COLO668 (cell line): ENCODE results near the gene KLK13.

Experiments used
- DNase-seq: peaks from one replicate; lab custom pipeline; 2025; ENCODE audit not compliant: unreplicated experiment; lab: John Stamatoyannopoulos, UW

KLK13 gene

DNA sequence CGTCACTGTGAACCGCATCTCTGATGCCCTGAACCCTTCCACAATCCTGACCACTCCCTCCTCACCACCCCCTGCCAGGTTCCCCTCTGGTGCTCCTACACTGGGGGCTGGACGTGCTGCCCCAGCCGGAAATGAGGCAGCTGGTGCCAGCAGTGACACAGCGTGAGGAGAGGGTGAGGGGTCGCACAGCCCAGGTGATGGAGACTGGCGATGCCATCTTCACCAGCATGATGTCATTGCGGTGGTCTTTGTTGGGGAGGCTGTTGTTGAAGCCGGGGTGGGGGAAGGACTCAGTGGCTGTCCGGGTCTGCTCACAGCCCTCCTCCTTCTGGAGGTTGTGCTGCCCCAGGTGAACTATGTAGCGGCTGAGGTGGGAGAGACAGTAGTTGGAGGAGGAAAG, 40.9 kb downstream of the KLK13 start:
- no peak for DNase-seq

DNA sequence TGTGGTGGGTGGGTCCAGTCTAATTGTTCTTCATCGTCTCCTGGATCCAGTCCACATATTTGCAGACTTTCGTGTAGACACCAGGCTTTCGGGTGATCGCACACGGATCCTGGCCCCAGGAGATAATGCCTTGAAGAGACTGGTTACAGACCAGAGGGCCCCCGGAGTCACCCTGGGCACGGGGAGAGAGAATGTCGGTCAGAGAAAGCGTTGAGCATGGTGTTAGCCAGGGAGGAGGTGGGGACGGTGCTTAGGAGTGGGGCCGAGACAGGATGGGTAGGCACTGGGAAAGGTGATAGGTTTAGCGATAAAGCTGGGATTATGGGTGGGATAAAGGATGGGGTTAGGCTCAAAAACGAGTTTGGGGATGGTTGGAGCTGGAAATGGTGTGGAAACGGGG, 42.4 kb downstream of the KLK13 start:
- no peak for DNase-seq

DNA sequence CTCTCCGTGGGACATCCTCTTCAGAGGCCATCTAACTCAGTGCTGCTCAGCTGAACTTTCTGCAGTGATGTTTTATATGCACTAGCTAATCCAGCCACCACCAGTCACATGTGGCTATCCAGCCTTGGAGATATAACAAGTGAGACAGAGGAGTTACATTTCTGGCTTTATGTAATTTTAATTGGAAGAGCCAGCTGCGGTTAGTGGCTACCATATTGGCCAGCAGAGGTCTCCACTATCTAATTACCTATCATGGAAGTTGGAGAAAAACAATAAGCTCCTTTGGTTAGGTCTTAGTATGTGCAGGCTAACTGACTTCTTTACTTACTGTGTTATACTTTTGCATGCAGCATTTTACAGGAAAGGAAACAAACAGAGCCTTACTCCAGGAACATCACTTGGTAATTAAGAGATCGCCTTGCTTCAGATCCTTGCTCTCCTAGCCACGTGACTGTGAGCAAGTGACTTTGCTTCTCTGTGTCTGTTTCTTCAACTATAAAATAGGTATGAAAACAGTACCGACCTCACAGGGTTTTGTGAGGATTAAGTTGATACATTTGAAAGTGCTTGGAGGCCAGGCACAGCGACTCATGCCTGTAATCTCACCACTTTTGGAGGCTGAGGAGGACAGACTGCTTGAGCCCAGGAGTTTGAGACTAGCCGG, 43.8 kb downstream of the KLK13 start:
- DNase-seq: peak; percentile 29

DNA sequence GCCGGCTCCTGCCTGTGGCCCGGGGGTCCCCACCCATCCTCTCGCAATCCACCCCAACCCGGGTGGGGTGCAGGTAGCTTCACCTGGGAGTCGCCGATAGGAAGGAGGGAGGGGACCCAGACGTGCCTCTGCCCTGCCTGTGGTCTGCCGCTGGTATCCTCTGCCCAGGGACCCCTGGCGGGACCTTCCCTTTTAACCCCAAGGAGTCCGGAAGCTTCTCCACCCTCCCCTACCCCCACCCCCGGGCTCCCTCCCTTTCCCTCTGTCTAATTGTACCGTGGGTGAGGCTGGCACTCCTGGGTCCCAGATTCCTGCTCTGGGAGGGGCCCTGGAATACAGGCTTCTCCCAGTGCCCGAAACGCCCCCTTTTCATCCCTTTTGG, 45.4 kb downstream of the KLK13 start, which contains the start of gene KLK10:
TSS of gene KLK10 (minus strand) at position 166 of the 382 bp plus-strand sequence. CDS start 579 bp downstream, outside the sequence.
- DNase-seq: no peak

DNA sequence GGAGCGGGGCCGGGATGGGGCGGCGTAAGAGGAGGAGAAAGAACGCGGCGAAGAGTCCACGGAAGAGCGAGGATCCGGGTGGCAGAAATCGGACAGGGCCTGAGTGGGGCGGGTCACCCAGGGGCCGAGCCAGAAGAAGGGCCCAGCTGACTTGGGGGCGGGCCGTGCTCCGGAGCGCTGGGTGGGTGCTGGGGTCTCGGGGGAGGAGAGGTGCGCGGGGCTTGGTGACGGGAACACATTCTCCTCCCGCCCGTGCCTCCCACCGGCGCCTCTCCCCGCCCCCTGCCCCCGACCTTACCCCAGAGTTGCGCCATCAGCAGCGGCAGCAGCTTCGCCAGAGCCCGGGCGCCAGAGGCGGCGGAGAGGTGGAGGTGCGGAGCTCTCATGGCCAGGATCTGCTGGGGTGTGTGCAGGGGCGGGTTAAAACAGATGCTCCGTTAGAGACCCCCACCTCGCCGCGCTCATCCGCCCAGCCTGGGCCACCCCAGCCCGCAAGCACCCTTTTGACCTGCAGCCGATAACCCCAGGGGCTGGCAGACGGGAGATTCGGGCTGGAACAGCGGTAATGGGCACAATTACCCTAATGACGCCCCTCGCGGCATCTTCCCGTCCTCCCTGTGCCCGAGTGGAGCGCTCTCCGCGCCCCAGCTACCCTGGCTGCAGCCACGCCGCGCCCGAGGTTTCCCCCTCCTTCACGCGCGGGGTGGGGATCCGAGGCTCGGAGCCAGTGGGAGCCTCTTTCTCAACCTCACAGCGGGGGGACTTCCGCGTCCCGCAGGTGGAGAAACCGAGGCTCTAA, 45.9 kb downstream of the KLK13 start:
- DNase-seq: peak; percentile 27

DNA sequence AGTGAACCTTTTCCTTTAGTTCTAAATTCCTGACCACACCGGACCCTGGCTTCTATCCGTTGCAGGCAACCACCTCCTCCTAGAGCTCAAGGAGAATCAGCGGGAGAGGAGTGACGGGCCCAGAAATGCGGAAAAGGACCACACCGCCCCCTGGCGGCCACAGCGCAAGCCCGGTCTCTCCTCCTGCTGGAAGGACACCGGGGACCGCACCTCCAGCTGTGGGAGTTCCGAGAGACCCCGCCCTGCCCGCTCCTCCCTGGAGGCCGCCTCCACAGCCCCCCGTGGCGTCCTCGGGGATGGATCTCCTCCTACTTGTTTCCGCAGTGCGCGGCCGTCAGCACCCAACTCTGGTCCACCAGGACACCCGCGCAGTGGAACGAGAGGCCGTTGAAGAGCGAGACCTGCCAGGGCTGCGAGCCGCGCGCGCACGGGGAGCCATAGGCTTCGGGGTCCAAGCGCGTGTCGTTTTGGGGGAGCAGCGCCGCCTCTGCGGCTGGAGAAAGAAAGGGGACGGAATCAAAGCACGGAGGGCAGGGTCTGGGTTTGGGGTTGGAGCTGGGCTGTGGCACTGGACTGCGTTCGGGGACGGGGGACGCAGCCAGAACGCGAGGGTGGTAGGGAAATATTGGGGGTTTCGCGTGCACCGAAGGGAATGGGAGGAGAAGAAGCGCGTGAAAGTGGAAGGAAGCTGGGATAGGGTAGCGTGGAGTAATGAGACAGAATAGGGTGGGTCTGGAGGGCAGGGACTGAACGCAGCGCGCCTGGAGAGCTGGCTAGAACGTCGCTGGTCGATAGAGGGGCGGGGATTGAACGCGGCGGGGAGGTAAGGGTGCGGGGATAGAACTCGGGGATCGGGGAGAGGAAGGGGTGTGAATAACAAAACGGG, 47.9 kb downstream of the KLK13 start:
- DNase-seq: peak; percentile 70

DNA sequence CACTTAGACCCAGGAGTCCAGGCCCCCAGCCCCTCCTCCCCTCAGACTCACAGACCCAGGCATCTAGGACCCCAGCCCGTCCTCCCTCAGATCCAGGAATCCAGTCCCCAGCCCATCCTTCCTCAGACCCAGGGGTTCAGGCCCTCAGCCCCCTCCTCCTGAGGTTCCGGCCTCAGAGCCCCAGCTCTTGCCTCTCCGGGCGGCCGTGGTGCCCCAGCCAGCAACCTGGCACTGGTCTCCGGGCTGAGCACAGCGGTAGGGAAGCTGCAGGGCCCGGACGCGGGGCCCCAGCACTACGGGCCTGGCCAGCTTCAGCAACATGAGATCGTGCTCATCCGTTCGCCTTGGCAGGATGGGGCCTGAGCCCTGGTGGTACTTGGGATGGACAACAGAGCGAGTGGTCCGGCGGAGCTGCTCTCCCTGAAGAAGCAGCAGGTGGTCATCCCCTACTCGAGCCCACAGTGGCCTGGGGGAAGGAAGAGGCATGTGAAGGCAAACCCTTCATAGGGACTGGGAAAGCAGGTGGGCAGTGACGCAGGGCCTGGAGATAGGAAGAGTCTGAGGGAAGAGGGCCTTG, 49.1 kb downstream of the KLK13 start:
- DNase-seq: no peak

DNA sequence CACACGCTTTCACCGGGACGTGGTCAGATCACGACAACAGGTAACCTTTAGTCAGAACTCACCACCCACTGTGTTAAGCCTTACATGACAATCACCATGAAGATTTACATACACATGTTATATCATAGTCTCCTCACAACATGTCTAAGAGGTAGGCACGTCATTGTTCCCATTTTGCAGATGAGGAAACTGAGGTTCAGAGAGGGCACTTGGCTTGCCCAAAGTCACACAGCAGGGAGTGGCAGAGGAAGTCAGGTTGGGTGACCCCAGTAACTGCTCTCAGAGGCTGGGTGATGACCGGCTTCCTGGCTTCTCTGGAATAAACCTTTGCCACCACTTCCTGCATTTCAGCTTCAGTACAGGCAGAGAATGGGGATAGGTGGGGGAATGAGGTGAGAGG, 50.6 kb downstream of the KLK13 start:
- no peak for DNase-seq

DNA sequence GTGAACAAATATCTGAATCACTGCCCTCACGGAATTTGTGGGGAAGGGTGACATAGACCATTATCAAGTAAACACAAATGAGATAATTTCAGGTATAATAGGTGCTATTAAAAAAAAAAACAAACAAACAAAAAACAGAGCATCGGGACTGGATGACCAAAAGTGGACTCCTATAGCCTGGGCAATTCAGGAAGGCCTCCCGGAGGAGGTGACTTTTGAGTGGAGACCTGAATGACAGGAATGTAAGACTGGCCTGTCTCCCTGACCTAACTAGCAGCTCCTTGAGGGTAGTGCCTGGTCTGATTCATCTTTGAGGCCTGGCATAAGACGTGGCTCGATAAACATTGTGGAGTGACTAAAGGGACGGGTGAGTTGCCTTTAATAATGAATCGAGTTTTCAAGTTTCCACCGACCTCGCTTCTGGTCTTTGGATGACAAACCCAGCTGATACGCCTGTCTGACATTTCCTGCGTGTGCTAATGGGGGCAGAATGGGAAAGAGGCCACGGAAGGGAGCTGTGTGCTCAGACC, 52.2 kb downstream of the KLK13 start:
- no peak for DNase-seq

DNA sequence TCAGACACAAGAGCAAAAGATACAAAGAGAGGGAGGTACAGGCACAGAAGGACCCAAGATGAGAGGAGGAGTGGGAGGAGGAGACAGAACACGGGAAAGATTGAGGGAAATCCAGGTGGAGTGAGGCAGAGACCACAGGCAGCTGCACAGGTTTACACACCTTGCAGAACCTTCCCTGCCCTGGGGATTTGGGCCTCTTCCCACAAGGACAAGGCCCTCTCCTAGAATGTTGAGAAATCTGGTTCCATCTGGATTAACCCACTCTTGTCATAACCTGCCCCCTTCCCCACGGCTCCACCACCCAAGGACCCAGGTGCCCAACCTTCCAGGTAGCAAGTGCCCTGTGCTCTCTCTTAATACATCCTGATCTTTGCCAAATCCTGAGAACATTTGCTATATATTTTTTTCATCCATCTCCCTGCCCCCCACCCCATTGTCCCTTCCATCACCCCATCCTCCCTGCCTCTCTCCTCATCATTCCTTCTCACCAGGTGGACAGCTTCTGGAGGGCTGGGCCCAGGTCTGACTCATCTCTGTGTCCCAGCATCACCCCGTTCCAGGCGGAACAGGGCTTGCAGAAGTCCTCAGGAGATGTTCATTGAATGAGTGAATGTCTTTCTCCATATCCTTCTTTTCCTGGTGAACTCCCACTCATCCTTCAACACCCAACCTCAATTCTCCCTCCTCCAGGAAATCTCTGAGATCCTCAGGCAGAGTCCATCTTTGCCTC, 54.7 kb downstream of the KLK13 start:
- DNase-seq: no peak

DNA sequence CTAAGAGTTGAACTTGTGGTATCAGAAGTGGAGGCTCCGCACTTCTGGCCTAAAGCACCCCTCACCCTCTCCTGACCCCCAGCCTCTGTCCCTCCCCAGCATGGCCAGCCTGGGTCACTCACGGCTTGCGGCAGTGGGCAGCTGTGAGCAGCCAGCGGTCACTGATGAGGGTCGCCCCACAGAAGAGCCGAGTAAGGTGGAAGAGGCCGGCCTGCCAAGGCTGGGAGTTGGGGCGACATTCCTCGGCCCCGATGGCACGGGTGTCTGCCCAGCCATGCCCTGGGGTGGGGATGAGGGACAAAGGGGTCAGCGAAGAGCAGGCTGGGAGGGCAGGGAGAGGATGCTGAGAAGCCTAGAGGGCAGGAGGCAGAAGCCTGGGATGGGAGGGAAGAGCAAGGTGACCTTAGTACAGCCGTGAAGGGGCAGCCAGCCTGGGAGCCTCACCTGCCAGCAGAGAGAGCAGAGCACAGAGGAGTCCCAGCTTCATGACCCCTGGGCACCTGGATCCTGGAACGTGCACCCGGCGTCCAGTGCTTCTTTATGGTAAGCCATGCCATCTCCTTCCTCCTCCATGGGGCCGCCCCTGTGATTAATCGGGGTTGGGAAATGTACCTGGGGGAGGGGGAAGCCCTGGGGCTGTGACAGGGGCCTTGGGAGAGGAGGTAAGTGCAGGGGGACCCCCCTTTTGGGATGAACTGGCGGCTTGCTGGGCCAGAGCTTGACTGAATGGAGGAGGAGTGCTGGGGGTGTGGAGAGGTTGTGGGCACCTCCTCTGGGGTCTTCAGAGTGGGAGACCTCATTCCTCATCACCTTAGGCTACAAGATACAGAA, 55.6 kb downstream of the KLK13 start:
- DNase-seq: no peak

DNA sequence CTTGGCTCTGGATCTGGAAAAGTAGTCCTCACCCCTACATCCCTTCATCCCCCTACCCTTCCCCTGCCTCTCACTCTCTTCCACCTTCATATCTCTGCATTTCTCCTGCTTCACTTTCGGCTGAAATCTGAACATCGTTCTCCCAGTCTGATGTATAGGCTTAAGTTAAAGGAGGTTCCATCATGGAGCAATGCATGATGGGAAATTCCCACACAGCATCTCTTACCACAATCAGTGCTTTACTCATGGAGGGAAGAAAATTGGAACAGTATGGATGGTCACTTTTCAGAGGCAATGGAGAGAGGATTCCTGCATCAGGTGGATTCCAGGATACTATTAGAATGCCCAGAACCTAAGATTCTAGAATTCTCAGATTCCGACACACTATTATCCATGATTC, 57.4 kb downstream of the KLK13 start:
- DNase-seq: no peak

DNA sequence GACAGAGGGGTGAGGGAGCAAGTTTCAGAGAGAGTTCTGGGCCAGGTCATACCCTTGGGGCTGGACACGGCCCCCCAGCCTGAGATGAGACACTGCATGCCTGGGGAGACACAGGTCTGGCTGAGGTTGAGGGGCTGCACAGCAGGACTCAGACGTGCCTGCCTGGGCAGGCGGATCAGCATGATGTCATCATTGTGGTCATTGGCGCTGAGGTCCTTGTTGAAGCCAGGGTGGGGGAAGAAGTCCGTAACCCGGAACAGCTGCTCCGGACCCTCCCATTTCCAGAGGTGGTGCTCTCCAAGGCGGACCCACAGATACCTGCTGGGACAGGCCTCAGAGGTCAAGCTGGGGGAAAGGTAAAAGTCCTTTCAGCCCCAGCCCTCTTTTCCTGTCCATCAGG, 58.5 kb downstream of the KLK13 start:
- no peak for DNase-seq
